Activated B cell treated with CpG ODN at 0.5 μM for 24 hours (primary cell): ENCODE data around the gene CXCL14. TPM values are rescaled to one million over a fixed set of nuclear protein-coding genes. Genes with fewer than 3 reads are reported as not detected.

Experiments used
- ATAC-seq: fragments of 200-7000 bp; cut with Tn5 transposase; one replicate; pipeline ENCODE4 v1.10.0; 2021; ENCODE audit warnings: low read depth, mild to moderate bottlenecking, moderate library complexity
- CTCF ChIA-PET: fragments of 350-600 bp; sonication (Branson Sonifier 250); formaldehyde crosslinking; loops from one replicate; lab custom pipeline; 2021; ENCODE audit warnings: antibody characterized with exemption; lab: Charles Lee
- POLR2A ChIA-PET: fragments of 350-600 bp; sonication (Branson Sonifier 250); formaldehyde crosslinking; loops from one replicate; lab custom pipeline; 2021; ENCODE audit warnings: antibody characterized with exemption; lab: Charles Lee
- DNase-seq: peaks from one replicate; pipeline ENCODE4 v3.0.0; 2022
- H3K27ac Mint-ChIP-seq: one replicate; pipeline ENCODE4 v1.8.0; 2020; ENCODE audit warnings: mixed read lengths
- H3K27me3 Mint-ChIP-seq: one replicate; pipeline ENCODE4 v1.8.0; 2021; ENCODE audit warnings: mixed read lengths
- H3K36me3 Mint-ChIP-seq: one replicate; pipeline ENCODE4 v1.8.0; 2021; ENCODE audit warnings: low read depth, mixed read lengths
- H3K4me1 Mint-ChIP-seq: one replicate; pipeline ENCODE4 v1.8.0; 2021; ENCODE audit warnings: mixed read lengths
- H3K4me3 Mint-ChIP-seq: one replicate; pipeline ENCODE4 v1.8.0; 2020; ENCODE audit warnings: mild to moderate bottlenecking, mixed read lengths
- H3K9me3 Mint-ChIP-seq: one replicate; pipeline ENCODE4 v1.8.0; 2020; ENCODE audit warnings: mixed read lengths
- intact Hi-C: fragments of 100-400 bp; cut with micrococcal nuclease; formaldehyde crosslinking; loops from one replicate; pipeline ENCODE4 v1.15.1; 2024
- total RNA-seq: library from RNA; stranded (reverse); gene quantifications from 2 replicates; pipeline ENCODE4 v1.2.3, GENCODE V29; 2022
- TF ChIP-seq, protein P1 (sequence below): fragments of 200-600 bp; IDR thresholded peaks from one replicate; pipeline ENCODE4 v1.8.0; 2022; ENCODE audit warnings: antibody characterized with exemption, mild to moderate bottlenecking

Gene CXCL14
- total RNA-seq, 1 donor from 2014 or later, result not detected

DNA sequence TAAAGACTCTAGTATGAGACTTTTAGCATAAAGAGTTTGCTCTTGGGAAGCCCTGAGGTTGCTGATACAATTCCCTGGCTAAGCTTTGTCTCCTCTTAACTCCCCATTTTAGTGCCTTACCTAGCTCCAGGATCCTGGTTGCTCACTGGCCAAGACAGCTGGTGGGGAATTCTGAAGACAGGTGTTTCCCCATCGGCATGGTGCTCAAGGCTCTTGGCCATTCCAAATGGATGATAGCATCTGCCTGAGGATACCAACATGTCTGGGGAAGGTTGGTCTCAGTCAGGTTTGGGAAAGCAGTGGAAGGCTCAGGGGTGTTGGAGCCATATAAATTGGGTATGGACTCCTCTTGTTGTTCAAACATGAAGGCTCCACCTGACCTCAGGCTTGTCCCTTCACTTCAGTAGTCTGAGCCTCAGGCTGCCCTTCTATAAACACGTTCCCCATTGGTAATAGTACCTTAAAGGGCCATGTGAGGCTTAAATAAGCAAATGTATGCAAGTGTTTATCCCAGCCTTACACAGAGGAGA, 44.5 kb upstream of the CXCL14 start:
- TF ChIP-seq, protein P1, sequence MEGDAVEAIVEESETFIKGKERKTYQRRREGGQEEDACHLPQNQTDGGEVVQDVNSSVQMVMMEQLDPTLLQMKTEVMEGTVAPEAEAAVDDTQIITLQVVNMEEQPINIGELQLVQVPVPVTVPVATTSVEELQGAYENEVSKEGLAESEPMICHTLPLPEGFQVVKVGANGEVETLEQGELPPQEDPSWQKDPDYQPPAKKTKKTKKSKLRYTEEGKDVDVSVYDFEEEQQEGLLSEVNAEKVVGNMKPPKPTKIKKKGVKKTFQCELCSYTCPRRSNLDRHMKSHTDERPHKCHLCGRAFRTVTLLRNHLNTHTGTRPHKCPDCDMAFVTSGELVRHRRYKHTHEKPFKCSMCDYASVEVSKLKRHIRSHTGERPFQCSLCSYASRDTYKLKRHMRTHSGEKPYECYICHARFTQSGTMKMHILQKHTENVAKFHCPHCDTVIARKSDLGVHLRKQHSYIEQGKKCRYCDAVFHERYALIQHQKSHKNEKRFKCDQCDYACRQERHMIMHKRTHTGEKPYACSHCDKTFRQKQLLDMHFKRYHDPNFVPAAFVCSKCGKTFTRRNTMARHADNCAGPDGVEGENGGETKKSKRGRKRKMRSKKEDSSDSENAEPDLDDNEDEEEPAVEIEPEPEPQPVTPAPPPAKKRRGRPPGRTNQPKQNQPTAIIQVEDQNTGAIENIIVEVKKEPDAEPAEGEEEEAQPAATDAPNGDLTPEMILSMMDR, result no peak
- intact Hi-C loops, result no loop called here
- Mint-ChIP-seq H3K36me3 (no peaks in the 10 kb centered on the region), H3K9me3 (peaks cover 13% of the 10 kb centered on the region), H3K27ac (no peak overlapping the region), H3K27me3 (peaks cover 3% of the 10 kb centered on the region), H3K4me3 (no peak overlapping the region), H3K4me1 (no peaks in the 10 kb centered on the region)
- no peak for DNase-seq
- no peak for ATAC-seq
- ChIA-PET POLR2A (no interaction called here), CTCF (interaction anchor here (0.6 kb wide), 1 partner anchor 1444 kb away, joined by 3 read pairs; no protein-coding TSS in a partner anchor)

DNA sequence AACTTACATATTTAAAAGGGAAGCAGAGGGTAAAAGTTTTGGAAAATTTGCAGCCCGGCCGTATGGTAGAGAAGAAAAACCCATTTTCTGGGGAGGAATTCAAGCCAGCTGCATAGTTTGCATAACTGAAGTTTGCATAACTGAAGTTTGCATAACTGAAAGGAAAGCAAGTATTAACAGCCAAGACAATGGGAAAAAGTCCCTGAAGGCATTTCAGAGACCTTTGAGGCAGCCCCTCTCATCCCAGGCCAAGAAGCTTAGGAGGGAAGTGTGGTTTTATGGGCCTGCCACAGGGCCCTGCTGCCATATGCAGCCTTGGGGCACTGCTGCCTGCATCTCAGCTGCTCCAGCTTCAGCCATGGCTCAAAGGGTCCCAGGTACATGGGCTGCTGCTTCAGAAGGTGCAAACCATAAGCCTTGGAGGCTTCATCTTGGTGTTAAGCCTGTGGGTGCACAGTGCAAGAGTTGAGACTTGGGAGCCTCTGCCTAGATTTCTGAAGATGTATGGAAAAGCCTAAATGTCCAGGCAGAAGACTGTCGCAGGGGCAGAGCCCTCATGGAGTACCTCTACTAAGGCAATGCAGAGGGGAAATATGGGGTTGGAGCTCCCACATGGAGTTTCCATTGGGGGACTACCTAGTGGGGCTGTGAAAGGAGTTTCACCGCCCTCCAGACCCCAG, 36.9 kb upstream of the CXCL14 start:
- TF ChIP-seq, protein P1, result no peak
- Mint-ChIP-seq H3K4me3 (no peak overlapping the region), H3K27ac (no peak overlapping the region), H3K9me3 (peaks cover 19% of the 10 kb centered on the region), H3K27me3 (no peaks in the 10 kb centered on the region), H3K4me1 (no peaks in the 10 kb centered on the region), H3K36me3 (no peaks in the 10 kb centered on the region)
- intact Hi-C loops, result no loop called here
- CTCF ChIA-PET, result no interaction called here
- POLR2A ChIA-PET, result no interaction called here
- no peak for DNase-seq
- ATAC-seq, result no peak

DNA sequence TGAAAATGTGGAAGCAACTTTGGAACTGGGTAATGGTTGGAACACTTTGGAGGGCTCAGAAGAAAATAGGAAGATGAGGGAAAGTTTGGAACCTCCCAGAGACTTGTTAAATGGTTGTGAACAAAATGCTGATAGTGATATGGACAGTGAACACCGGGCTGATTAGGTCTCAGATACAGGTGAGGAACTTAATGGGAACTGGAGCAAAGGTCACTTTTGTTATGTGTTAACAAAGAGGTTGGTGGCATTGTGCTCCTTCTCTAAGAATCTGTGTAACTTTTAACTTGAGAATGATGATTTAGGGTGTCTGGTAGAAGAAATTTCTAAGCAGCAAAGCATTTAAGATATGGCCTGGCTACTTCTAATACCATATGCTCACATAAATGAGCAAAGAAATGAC, 36.4 kb upstream of the CXCL14 start:
- Mint-ChIP-seq H3K4me3 (no peak overlapping the region), H3K9me3 (peaks cover 19% of the 10 kb centered on the region), H3K36me3 (no peaks in the 10 kb centered on the region), H3K27me3 (no peaks in the 10 kb centered on the region), H3K4me1 (no peaks in the 10 kb centered on the region), H3K27ac (no peak overlapping the region)
- intact Hi-C loops, result no loop called here
- ChIA-PET POLR2A (no interaction called here), CTCF (no interaction called here)
- TF ChIP-seq, protein P1, result no peak
- ATAC-seq (no peak), DNase-seq (no peak)

DNA sequence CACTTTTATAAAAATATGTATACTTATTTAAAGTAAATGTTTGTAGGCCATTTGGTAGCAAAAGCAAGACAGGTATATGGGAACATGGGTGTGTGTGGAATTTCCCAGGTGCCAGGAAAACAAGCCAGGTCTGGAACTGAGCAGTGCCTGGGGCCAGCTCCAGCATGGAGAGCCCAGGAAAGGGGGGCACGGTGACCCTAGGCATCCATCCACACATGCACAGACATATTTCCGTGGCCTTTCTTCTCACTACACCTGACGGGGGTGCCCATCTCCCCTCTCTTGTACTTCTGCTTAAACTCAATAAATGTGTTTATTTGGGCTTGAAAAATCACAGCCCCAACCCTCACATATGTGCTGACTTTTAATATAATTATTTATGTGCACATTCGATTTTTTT, 31.2 kb upstream of the CXCL14 start:
- POLR2A ChIA-PET, result no interaction called here

DNA sequence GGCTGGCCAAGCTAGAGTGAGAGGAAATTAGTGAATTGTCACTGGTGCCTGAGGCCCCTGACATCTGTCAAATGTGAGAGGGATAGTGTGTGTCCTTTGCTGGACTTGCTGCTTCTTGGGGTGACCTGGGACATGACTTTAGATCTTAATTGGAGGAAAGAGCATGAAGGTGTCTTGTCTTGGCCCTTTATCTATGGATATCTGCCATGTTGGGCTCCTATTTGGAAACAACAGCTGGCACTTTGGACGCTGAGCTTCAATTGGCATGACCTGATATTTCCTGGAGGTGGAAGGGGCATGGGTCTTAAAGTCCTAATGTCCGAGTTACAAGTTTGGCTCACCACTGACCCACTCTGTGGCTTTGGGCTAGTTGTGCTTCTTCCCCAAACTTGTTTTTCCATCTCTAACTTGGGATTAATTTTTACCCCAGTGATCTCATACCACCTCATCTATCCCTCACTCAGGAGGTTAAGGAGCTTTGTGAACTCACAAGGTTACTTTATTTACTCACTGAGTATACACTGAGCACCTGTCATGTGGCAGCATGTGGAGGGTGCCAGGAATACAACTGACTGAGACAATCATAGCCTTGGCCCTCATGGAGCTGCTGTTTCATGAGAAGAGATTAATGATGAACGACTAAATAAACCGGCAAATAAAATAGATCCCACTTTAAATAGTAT, 30.1 kb upstream of the CXCL14 start:
- Mint-ChIP-seq H3K27me3 (peaks cover 3% of the 10 kb centered on the region), H3K9me3 (no peaks in the 10 kb centered on the region), H3K4me3 (no peak overlapping the region), H3K36me3 (no peaks in the 10 kb centered on the region), H3K27ac (no peak overlapping the region), H3K4me1 (no peaks in the 10 kb centered on the region)
- TF ChIP-seq, protein P1, result no peak
- intact Hi-C loops, result no loop called here
- DNase-seq (no peak), ATAC-seq (no peak)
- POLR2A ChIA-PET, result no interaction called here
- CTCF ChIA-PET, result no interaction called here

More for the DNA sequence above, 31.2 kb upstream of the CXCL14 start:
- ATAC-seq (no peak), DNase-seq (no peak)
- no peaks in the 10 kb centered on the region for H3K4me1 Mint-ChIP-seq
- peaks cover 3% of the 10 kb centered on the region for H3K27me3 Mint-ChIP-seq
- no peaks in the 10 kb centered on the region for H3K36me3 Mint-ChIP-seq
- TF ChIP-seq, protein P1, result no peak
- CTCF ChIA-PET, result no interaction called here
- intact Hi-C loops, result no loop called here
- H3K4me3 Mint-ChIP-seq, result no peak overlapping the region
- H3K9me3 Mint-ChIP-seq, result no peaks in the 10 kb centered on the region
- no peak overlapping the region for H3K27ac Mint-ChIP-seq
